Retina (tissue), 1 donor: Measurements from ENCODE around the gene OSBPL5.

Experiments used
- DNase-seq: peaks from one replicate; pipeline ENCODE4 v3.0.0-alpha.2; 2016

The OSBPL5 gene

GRCh38 chr11:3049430-3050243 is 115.5 kb downstream of the OSBPL5 start:
- DNase-seq: peak; percentile 30

- DNase-seq: no peak
Measured at GRCh38 chr11:3047637-3048036, 117.5 kb downstream of the OSBPL5 start.

GRCh38 chr11:3046641-3047040 is 118.5 kb downstream of the OSBPL5 start:
- no peak for DNase-seq

- DNase-seq: no peak
Measured at GRCh38 chr11:3046190-3046589, 118.9 kb downstream of the OSBPL5 start.

GRCh38 chr11:3044915-3045314 is 120.2 kb downstream of the OSBPL5 start:
- no peak for DNase-seq

GRCh38 chr11:3044004-3044403 is 121.1 kb downstream of the OSBPL5 start:
- no peak for DNase-seq

- no peak for DNase-seq
Measured at GRCh38 chr11:3043315-3043871, 121.7 kb downstream of the OSBPL5 start.

GRCh38 chr11:3042496-3043314 is 122.4 kb downstream of the OSBPL5 start:
- DNase-seq: no peak

GRCh38 chr11:3041699-3042441 is 123.2 kb downstream of the OSBPL5 start:
- DNase-seq: no peak

- DNase-seq: no peak
Measured at GRCh38 chr11:3040881-3041280, 124.2 kb downstream of the OSBPL5 start.

GRCh38 chr11:3037945-3038271 is 127.2 kb downstream of the OSBPL5 start:
- DNase-seq: no peak
